ENCODE data around the gene UQCRC1.

UQCRC1 gene

DNA sequence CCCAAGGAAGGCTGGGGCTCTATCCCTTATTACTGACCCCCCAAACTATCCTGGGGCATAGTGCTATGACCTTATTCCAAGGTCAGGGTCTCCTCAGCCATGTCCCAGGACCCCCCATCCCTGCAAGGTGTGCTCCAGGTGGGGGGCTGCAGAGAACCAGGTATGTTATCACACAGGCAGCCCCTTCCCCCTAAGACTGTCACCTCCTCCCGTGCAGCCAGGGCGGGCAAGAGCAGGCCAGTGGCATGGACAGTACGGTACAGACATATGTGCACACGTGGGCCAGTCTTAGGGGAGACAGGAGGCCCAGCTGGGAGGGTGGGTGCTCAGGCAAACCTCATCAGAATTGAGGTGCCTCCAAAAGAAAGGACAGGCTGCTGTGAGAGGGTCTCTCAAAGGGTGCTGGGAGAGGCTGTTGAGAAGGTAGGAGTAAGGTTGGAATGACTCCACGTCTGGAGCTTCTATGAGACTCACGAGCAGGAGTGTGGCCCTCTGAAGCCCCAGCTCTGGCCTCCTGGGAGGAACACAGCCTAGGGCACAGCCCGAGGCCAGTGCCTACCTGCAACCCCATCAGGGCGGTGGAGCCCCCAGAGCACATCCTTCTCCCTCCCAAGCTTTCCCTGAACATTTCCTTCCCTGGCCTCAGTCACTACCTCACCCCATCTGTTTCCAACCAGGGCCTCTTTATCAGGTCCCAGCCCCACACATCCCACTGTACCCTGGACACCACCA lies 12.6 kb downstream of the UQCRC1 start:
- Histone ChIP-seq H3K27me3 (ENCODE audit: control insufficient read depth in 1 of 2, insufficient read depth in 2 of 2, low read length in 2 of 2) (peaks cover 0 to 13% of the 10 kb centered on the region in 2 donors), H3K9ac (ENCODE audit: low read length) (no peak overlapping the region), H3K9me3 (ENCODE audit: low read length) (no peaks in the 10 kb centered on the region), H3K36me3 (ENCODE audit: insufficient read depth, low read length) (peaks cover 37% of the 10 kb centered on the region), H3K4me1 (ENCODE audit: insufficient read depth, low read length) (peaks cover 18% of the 10 kb centered on the region), H3K27ac (ENCODE audit: low read depth, low read length) (no peak overlapping the region), H3K4me3 (ENCODE audit: low read depth in 1 of 2, low read length in 2 of 2) (no peak overlapping the region)

DNA sequence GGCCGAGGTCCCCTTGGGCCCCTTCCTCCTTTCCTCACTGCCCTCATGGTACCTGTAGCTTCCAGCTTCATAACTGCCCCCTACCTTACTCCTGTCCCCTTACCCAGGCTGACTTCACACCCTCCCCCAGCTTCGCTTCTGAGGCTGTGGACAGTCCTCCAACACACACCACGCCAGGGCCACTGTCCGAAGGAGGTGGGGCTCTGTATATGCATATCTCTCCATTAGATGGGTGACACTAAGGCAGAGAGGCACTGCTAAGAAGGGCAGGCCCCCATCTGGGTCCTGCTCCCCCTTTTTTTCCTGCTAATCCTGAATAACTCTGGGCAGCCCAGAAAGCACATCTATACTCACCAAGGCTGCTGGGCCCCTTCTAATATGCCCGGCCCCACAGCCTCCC lies 13.3 kb downstream of the UQCRC1 start:
- Histone ChIP-seq H3K9ac (ENCODE audit: low read length) (no peak overlapping the region), H3K36me3 (ENCODE audit: insufficient read depth, low read length) (peaks cover 30% of the 10 kb centered on the region), H3K27me3 (ENCODE audit: control insufficient read depth in 1 of 2, insufficient read depth in 2 of 2, low read length in 2 of 2) (peaks cover 0 to 13% of the 10 kb centered on the region in 2 donors), H3K27ac (ENCODE audit: low read depth, low read length) (no peak overlapping the region), H3K4me3 (ENCODE audit: low read depth in 1 of 2, low read length in 2 of 2) (no peak overlapping the region), H3K9me3 (ENCODE audit: low read length) (no peaks in the 10 kb centered on the region), H3K4me1 (ENCODE audit: insufficient read depth, low read length) (peaks cover 18% of the 10 kb centered on the region)

DNA sequence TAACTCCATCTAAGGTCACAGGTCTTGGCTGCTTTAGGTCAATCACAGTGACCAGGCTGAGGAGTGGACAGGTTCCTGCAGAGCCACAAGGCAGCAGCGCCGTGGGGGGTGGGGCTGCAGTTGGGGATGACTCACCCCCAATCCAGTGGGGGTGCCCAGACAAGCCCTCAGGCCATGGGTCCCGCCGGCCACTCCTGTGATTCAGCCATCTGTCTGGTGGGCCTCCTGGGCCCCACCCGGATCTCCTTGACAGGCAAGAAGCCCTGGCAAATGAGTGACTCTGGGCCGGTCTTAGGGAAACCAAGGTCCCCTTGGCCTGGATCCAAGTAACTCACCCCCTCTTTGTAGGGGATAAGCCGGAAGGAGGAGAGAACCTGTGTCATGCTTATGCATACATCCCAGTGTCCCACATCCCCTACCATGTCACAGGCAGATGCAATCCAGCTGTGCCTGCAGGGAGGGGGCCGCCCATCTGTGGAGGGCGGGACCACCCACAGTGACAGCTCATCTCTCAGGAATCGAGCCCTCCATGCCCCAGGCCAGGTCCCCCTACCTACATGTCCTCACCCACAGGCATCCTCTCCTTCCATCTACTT lies 13.8 kb downstream of the UQCRC1 start:
- Histone ChIP-seq H3K27ac (ENCODE audit: low read depth, low read length) (no peak overlapping the region), H3K4me3 (ENCODE audit: low read depth in 1 of 2, low read length in 2 of 2) (peak overlapping the region in 1 of 2 donors; percentile 25), H3K36me3 (ENCODE audit: insufficient read depth, low read length) (peaks cover 24% of the 10 kb centered on the region), H3K27me3 (ENCODE audit: control insufficient read depth in 1 of 2, insufficient read depth in 2 of 2, low read length in 2 of 2) (peaks cover 0 to 13% of the 10 kb centered on the region in 2 donors), H3K4me1 (ENCODE audit: insufficient read depth, low read length) (peaks cover 18% of the 10 kb centered on the region), H3K9ac (ENCODE audit: low read length) (no peak overlapping the region), H3K9me3 (ENCODE audit: low read length) (no peaks in the 10 kb centered on the region)

DNA sequence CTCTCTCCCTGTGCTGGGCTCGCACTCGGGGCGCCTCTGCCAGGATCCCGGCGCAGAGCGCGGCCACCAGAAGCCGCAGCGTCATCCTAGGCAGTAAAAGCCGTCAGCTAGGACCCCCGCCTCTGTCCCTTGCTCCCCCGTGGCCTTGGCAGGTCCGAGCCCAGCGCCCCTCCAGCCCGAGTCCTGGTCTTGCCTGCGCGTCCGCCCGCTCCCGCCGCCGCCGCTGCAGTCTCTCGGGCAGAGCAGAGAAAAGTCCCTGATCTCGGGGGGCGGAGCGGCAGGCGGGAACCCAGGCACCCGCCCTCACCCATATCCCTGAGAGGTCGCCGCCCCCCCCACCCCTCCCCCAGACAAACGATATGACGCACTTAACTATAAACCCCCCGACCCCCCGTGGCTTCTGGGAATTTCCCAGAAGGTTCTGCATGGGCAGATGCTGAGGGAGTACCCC lies 14.3 kb downstream of the UQCRC1 start, which contains the start of gene COL7A1:
TSS of gene COL7A1 (minus strand) at position 255 of the 451 bp plus-strand sequence. CDS start at position 85, 170 bp downstream.
- H3K27ac ChIP-seq (ENCODE audit: low read depth, low read length): no peak within 1 kb of the TSS

DNA sequence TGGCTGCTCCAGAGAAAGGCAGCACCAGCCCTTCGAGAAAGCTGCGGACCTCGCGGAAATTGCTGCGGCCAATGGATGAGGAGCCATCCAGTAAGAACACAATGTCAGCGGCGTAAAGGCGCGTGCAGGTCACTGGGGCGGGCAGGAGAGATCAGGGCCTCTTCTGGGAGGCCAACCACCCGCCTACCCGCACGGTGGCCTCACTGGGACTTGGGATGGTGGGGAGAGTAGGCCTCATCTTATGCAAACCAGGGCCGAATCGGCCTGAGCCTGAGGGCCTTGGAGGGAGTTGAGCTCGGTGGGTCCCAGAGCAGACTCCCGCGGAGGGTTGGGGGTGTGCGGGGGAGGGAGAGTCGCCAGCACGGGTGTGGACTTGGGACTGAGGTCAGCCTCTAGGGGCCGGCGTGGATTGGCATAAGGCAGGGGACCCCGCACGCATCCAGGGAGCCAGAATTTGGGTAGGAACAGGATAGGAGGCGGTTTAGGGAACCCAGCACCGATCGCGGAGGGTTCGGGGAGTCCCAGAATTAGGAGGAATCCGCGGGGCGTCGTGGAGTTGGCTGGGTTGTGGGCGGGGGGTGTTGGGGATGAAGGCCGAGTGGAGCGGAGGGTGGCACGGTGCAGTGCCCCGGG lies 14.9 kb downstream of the UQCRC1 start:
- Histone ChIP-seq H3K27ac (ENCODE audit: low read depth, low read length) (no peak overlapping the region), H3K27me3 (ENCODE audit: control insufficient read depth in 1 of 2, insufficient read depth in 2 of 2, low read length in 2 of 2) (peaks cover 0 to 13% of the 10 kb centered on the region in 2 donors), H3K36me3 (ENCODE audit: insufficient read depth, low read length) (peaks cover 13% of the 10 kb centered on the region), H3K9me3 (ENCODE audit: low read length) (no peaks in the 10 kb centered on the region), H3K4me3 (ENCODE audit: low read depth in 1 of 2, low read length in 2 of 2) (peak overlapping the region; percentile 25 to 38), H3K4me1 (ENCODE audit: insufficient read depth, low read length) (peaks cover 18% of the 10 kb centered on the region), H3K9ac (ENCODE audit: low read length) (no peak overlapping the region)

More for the DNA sequence above, 14.3 kb downstream of the UQCRC1 start, which contains the start of gene COL7A1:
- Histone ChIP-seq H3K9ac (ENCODE audit: low read length) (no peak within 1 kb of the TSS), H3K4me1 (ENCODE audit: insufficient read depth, low read length) (peaks cover 18% of the 10 kb centered on the region), H3K27me3 (ENCODE audit: control insufficient read depth in 1 of 2, insufficient read depth in 2 of 2, low read length in 2 of 2) (peaks cover 0 to 13% of the 10 kb centered on the region in 2 donors), H3K36me3 (ENCODE audit: insufficient read depth, low read length) (peaks cover 19% of the 10 kb centered on the region), H3K4me3 (ENCODE audit: low read depth in 1 of 2, low read length in 2 of 2) (peak within 1 kb of the TSS; percentile 25 to 38), H3K9me3 (ENCODE audit: low read length) (no peaks in the 10 kb centered on the region)

DNA sequence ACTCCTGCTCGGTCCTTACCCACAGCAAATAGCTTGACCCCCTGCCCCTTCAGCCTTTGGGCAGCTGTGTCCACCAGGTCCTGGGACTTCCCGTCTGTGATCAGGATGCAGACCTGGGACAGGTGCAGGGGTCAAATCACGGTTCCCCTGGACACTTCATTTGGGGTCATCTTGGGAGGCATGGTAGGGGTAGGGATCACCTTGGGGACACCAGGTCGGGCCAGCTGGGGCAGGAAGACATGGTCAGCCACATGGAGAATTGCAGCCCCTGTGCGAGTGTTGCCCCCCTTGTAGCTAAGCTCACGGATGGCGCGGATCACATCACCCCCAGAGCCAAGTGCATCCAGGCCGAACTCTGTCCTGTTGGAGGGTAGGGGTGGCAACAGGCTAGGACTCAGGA lies 16.1 kb downstream of the UQCRC1 start:
- Histone ChIP-seq H3K36me3 (ENCODE audit: insufficient read depth, low read length) (peaks cover 7% of the 10 kb centered on the region), H3K9ac (ENCODE audit: low read length) (no peak overlapping the region), H3K9me3 (ENCODE audit: low read length) (no peaks in the 10 kb centered on the region), H3K4me1 (ENCODE audit: insufficient read depth, low read length) (peaks cover 9% of the 10 kb centered on the region), H3K27ac (ENCODE audit: low read depth, low read length) (no peak overlapping the region), H3K27me3 (ENCODE audit: control insufficient read depth in 1 of 2, insufficient read depth in 2 of 2, low read length in 2 of 2) (peaks cover 0 to 13% of the 10 kb centered on the region in 2 donors), H3K4me3 (ENCODE audit: low read depth in 1 of 2, low read length in 2 of 2) (no peak overlapping the region)

DNA sequence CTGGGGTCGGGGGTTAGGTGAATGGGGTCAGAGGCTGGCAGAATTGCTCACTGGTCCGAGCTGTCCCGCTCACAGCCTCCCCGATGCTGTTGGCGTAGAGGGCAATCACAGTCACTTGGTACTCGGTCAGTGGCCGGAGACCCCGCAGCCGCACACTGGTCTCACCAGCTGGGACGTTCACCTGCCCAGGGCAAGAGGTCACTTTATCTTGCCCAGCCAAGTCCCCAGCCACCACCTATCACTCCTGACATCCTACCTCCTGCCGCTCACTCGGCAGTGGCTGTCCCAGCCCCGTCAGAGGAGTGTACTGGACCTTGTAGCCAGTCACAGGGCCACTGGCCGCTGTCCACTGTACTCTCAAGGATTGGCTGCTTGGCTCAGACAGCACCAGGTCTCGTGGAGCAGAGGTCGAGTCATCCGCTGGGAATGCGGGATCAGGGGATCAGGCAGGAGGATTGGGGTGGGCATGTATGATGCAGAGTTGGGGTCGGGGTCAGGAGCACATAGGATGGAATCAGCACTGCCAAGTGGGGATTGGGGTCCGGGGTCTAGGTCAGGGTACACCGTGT lies 16.8 kb downstream of the UQCRC1 start:
- Histone ChIP-seq H3K36me3 (ENCODE audit: insufficient read depth, low read length) (peaks cover 3% of the 10 kb centered on the region), H3K9me3 (ENCODE audit: low read length) (no peaks in the 10 kb centered on the region), H3K27me3 (ENCODE audit: control insufficient read depth in 1 of 2, insufficient read depth in 2 of 2, low read length in 2 of 2) (peaks cover 0 to 13% of the 10 kb centered on the region in 2 donors), H3K4me3 (ENCODE audit: low read depth in 1 of 2, low read length in 2 of 2) (no peak overlapping the region), H3K4me1 (ENCODE audit: insufficient read depth, low read length) (peaks cover 9% of the 10 kb centered on the region), H3K9ac (ENCODE audit: low read length) (no peak overlapping the region), H3K27ac (ENCODE audit: low read depth, low read length) (no peak overlapping the region)

DNA sequence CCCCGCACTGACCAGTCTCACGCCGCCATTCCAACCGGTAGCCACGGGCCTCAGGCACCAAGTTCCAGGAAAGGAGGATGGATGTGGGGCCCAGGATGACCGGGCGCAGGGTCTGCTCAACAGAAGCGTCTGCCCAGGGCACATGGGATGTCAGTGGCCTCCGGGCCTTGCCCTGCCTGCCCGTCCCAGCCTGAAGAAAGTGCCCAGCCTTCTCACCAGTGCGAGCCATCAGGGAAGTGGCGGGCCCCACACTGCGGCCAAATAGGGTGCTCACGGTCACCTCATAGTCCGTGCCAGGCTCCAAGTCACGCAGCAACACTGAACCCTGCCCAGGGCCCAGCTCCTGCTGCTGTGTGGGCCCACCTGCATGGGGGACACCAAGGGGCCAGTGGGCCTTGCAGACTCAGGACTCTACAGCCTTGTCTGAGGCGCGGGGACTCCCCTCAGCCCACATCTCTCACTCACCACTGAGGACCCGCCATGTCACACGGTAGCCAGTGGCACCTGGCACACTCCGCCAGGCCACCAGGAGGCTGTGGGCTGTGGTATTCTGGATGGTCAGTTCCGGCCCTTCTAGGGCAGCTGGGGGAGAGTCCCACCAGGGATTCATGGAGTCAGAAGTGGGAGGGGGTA lies 17.4 kb downstream of the UQCRC1 start:
- H3K4me1 ChIP-seq (ENCODE audit: insufficient read depth, low read length): peaks cover 9% of the 10 kb centered on the region
- H3K36me3 ChIP-seq (ENCODE audit: insufficient read depth, low read length): no peaks in the 10 kb centered on the region
- no peak overlapping the region for H3K4me3 ChIP-seq (ENCODE audit: low read depth in 1 of 2, low read length in 2 of 2)
- no peak overlapping the region for H3K9ac ChIP-seq (ENCODE audit: low read length)
- H3K27me3 ChIP-seq (ENCODE audit: control insufficient read depth in 1 of 2, insufficient read depth in 2 of 2, low read length in 2 of 2): peaks cover 0 to 13% of the 10 kb centered on the region in 2 donors
- H3K27ac ChIP-seq (ENCODE audit: low read depth, low read length): no peak overlapping the region
- H3K9me3 ChIP-seq (ENCODE audit: low read length): no peaks in the 10 kb centered on the region

DNA sequence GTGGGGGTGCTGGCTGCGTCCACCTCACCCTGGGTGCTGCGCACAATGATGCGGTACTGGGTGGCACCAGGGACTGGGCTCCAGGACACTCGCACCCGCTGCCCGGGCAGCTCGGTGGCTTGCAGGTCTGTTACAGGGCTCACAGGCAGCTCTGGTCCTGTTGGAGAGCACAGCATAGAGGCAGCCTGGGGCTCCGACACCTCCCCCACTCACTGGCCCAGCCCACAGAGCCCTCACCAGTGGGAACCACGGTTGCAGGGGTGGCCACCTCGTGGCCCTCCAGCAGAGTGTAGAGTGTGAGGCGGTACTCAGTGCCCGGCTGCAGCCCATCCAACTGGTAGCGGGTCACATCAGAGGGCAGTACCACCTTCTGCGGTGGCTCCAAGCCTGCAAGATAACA lies 18.0 kb downstream of the UQCRC1 start:
- H3K4me1 ChIP-seq (ENCODE audit: insufficient read depth, low read length): peaks cover 9% of the 10 kb centered on the region
- no peak overlapping the region for H3K4me3 ChIP-seq (ENCODE audit: low read depth in 1 of 2, low read length in 2 of 2)
- H3K27ac ChIP-seq (ENCODE audit: low read depth, low read length): no peak overlapping the region
- no peak overlapping the region for H3K9ac ChIP-seq (ENCODE audit: low read length)
- no peaks in the 10 kb centered on the region for H3K9me3 ChIP-seq (ENCODE audit: low read length)
- H3K27me3 ChIP-seq (ENCODE audit: control insufficient read depth in 1 of 2, insufficient read depth in 2 of 2, low read length in 2 of 2): peaks cover 0 to 13% of the 10 kb centered on the region in 2 donors
- no peaks in the 10 kb centered on the region for H3K36me3 ChIP-seq (ENCODE audit: insufficient read depth, low read length)

DNA sequence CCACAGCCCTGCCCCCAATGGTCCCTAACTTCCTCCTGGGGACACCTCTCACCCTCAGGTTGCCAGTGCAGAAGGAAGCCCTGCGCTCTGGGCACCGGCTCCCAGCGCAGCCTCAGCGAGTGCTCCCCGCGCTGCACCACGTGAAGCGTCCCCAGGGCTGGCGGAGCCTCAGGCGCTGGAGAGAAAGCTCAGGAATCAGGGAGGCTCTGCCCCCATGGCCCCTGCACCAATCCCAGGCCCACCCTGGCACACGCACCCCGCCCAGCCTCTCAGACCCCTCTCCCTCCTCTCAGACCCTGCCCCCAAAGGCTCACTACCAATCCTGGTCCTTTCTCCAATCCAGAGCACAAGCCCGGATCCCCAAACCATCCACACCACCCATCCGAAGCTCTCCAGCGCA lies 21.2 kb downstream of the UQCRC1 start:
- Histone ChIP-seq H3K27ac (ENCODE audit: low read depth, low read length) (no peak overlapping the region), H3K9me3 (ENCODE audit: low read length) (no peaks in the 10 kb centered on the region), H3K36me3 (ENCODE audit: insufficient read depth, low read length) (no peaks in the 10 kb centered on the region), H3K4me1 (ENCODE audit: insufficient read depth, low read length) (no peaks in the 10 kb centered on the region), H3K9ac (ENCODE audit: low read length) (no peak overlapping the region), H3K4me3 (ENCODE audit: low read depth in 1 of 2, low read length in 2 of 2) (no peak overlapping the region), H3K27me3 (ENCODE audit: control insufficient read depth in 1 of 2, insufficient read depth in 2 of 2, low read length in 2 of 2) (peaks cover 0 to 5% of the 10 kb centered on the region in 2 donors)

DNA sequence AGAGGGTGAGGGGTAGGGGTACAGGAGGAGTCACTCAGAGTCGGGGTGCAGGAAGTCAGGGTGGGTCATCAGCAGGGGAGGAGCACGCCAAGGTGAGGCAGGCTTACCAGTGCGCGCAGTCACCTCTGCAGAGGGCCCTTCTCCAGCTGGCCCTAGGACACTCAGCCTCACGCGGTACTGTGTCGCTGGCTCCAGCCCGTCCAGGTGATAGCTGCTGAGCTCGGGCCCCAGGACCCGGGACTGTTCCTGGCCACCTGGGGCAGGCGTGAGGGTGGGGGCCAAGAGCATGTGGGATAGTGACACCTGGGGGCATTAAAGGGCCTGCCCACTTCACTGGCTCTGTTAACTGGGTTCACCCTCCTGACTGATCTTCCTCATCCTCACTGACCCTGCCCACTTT lies 21.8 kb downstream of the UQCRC1 start:
- Histone ChIP-seq H3K4me3 (ENCODE audit: low read depth in 1 of 2, low read length in 2 of 2) (no peak overlapping the region), H3K9me3 (ENCODE audit: low read length) (no peaks in the 10 kb centered on the region), H3K27ac (ENCODE audit: low read depth, low read length) (no peak overlapping the region), H3K4me1 (ENCODE audit: insufficient read depth, low read length) (no peaks in the 10 kb centered on the region), H3K9ac (ENCODE audit: low read length) (no peak overlapping the region), H3K27me3 (ENCODE audit: control insufficient read depth in 1 of 2, insufficient read depth in 2 of 2, low read length in 2 of 2) (no peaks in the 10 kb centered on the region), H3K36me3 (ENCODE audit: insufficient read depth, low read length) (no peaks in the 10 kb centered on the region)
